Hepatocyte (in vitro differentiated cells): Measurements from ENCODE around the gene RAP1GAP2. TPM values are rescaled to one million over a fixed set of nuclear protein-coding genes. Genes with fewer than 3 reads are reported as not detected.
"Not testable (repeated sequence)": the region's sequence is repeated elsewhere in the genome, so short reads cannot be mapped to it uniquely, and the experiment has no call there.

Experiments used
- DNase-seq: peaks from one replicate; pipeline ENCODE4 v3.0.0-alpha.2; 2016; ENCODE audit warnings: low spot score
- H2AFZ ChIP-seq: fragments of 200-600 bp; sonication (generic); 2 replicates; pipeline ENCODE4 v1.6.0; 2016; ENCODE audit warnings: antibody characterized with exemption, mild to moderate bottlenecking
- H3K27ac ChIP-seq: fragments of 200-600 bp; sonication (generic); 2 replicates; pipeline ENCODE4 v1.5.1; 2016; ENCODE audit warnings: mild to moderate bottlenecking
- H3K27me3 ChIP-seq: fragments of 200-600 bp; sonication (generic); 2 replicates; pipeline ENCODE4 v1.6.1; 2016
- H3K36me3 ChIP-seq: fragments of 200-600 bp; sonication (generic); replicated peaks from 2 replicates; pipeline ENCODE4 v1.5.1; 2016; ENCODE audit warnings: low read depth; ENCODE audit not compliant: insufficient read depth
- H3K4me1 ChIP-seq: fragments of 200-600 bp; sonication (generic); 2 replicates; pipeline ENCODE4 v1.5.1; 2016; ENCODE audit warnings: mild to moderate bottlenecking, moderate library complexity; ENCODE audit not compliant: insufficient read depth
- H3K4me2 ChIP-seq: fragments of 200-600 bp; sonication (generic); 2 replicates; pipeline ENCODE4 v1.6.0; 2016
- H3K4me3 ChIP-seq: fragments of 200-600 bp; sonication (generic); 2 replicates; pipeline ENCODE4 v1.5.1; 2016; ENCODE audit warnings: mild to moderate bottlenecking
- H3K79me2 ChIP-seq: fragments of 200-600 bp; sonication (generic); 2 replicates; pipeline ENCODE4 v1.6.0; 2017; ENCODE audit warnings: mild to moderate bottlenecking
- H3K9me2 ChIP-seq: fragments of 200-600 bp; sonication (generic); replicated peaks from 2 replicates; pipeline ENCODE4 v1.6.0; 2017; ENCODE audit warnings: mild to moderate bottlenecking; ENCODE audit not compliant: insufficient read depth
- H3K9me3 ChIP-seq: fragments of 200-600 bp; sonication (generic); 2 replicates; pipeline ENCODE4 v1.5.1; 2016; ENCODE audit warnings: low read depth, mild to moderate bottlenecking
- H4K20me1 ChIP-seq: fragments of 200-600 bp; sonication (generic); 2 replicates; pipeline ENCODE4 v1.6.0; 2016; ENCODE audit warnings: mild to moderate bottlenecking; ENCODE audit not compliant: insufficient read depth, poor library complexity, severe bottlenecking
- CTCF ChIP-seq: fragments of 200-600 bp; sonication (generic); IDR thresholded peaks from 2 replicates; pipeline ENCODE4 v1.5.1; 2016; ENCODE audit warnings: antibody characterized with exemption, mild to moderate bottlenecking; ENCODE audit not compliant: poor library complexity
- EZH2 ChIP-seq: fragments of 200-600 bp; sonication (generic); IDR thresholded peaks from 2 replicates; pipeline ENCODE4 v1.6.1; 2016; ENCODE audit warnings: antibody characterized with exemption, mild to moderate bottlenecking, borderline replicate concordance
- EZH2phosphoT487 ChIP-seq: fragments of 200-600 bp; sonication (generic); IDR thresholded peaks from one replicate; pipeline ENCODE4 v1.6.1; 2018; ENCODE audit warnings: antibody characterized with exemption, mild to moderate bottlenecking, low read depth, moderate library complexity; ENCODE audit not compliant: unreplicated experiment, severe bottlenecking
- WGBS: methylation state at CpG from one replicate; pipeline ENCODE4 v1.1.6; 2016; ENCODE audit warnings: low lambda C conversion rate; ENCODE audit errors: missing lambda C conversion rate; 5-methylcytosine and 5-hydroxymethylcytosine counted together
- polyA plus RNA-seq: library from polyadenylated mRNA; unstranded; fragments of >200 nt; fragmentation: Nextera tagmentation; extraction: Ambion mirVana; gene quantifications from 2 replicates; pipeline ENCODE4 v1.2.1, GENCODE V29; 2016
- total RNA-seq: library from RNA; depleted of rRNA; stranded (reverse); fragments of >200 nt; gene quantifications from 2 replicates; pipeline ENCODE4 v1.2.3, GENCODE V29; 2014

The RAP1GAP2 gene
- total and polyA plus RNA-seq, 2 experiments from 2014 or later = 3.0 to 10.0 TPM

- 4% methylated on average over 50 of the region's 50 CpGs for WGBS
These were observed 252.7 kb downstream of the RAP1GAP2 start for GRCh38 chr17:3048727-3049471.

GRCh38 chr17:3049705-3050295 lies 253.6 kb downstream of the RAP1GAP2 start:
- Histone ChIP-seq H2AFZ (peak overlapping the region; percentile 87), H3K9me2 (no peaks in the 10 kb centered on the region), H3K4me1 (peaks cover 5% of the 10 kb centered on the region), H4K20me1 (no peaks in the 10 kb centered on the region), H3K27me3 (no peaks in the 10 kb centered on the region), H3K27ac (no peak overlapping the region), H3K4me3 (peak overlapping the region; percentile 59), H3K79me2 (no peaks in the 10 kb centered on the region), H3K36me3 (no peaks in the 10 kb centered on the region), H3K9me3 (no peaks in the 10 kb centered on the region), H3K4me2 (peak overlapping the region; percentile 80)
- no peak for DNase-seq
- TF ChIP-seq EZH2phosphoT487 = no peak
- TF ChIP-seq CTCF = no peak
- no peak for TF ChIP-seq EZH2
- 91% methylated on average over 8 of the region's 8 CpGs for whole genome bisulfite sequencing

More at GRCh38 chr17:3048727-3049471, 252.7 kb downstream of the RAP1GAP2 start:
- Histone ChIP-seq H3K36me3 (no peaks in the 10 kb centered on the region), H2AFZ (peak overlapping the region; percentile 87), H3K9me3 (no peaks in the 10 kb centered on the region), H3K27ac (peak overlapping the region; percentile 65), H3K4me1 (peaks cover 5% of the 10 kb centered on the region), H3K4me2 (peak overlapping the region; percentile 80), H3K4me3 (peak overlapping the region; percentile 59), H4K20me1 (no peaks in the 10 kb centered on the region), H3K27me3 (no peaks in the 10 kb centered on the region), H3K79me2 (no peaks in the 10 kb centered on the region), H3K9me2 (no peaks in the 10 kb centered on the region)
- TF ChIP-seq CTCF (peak; percentile 87), EZH2 (no peak)
- DNase-seq = peak; percentile 97

- not testable (repeated sequence) for DNase-seq, H3K27me3 ChIP-seq, H3K36me3 ChIP-seq, H3K27ac ChIP-seq, H3K79me2 ChIP-seq, H3K4me2 ChIP-seq, H3K4me3 ChIP-seq, H3K4me1 ChIP-seq, H4K20me1 ChIP-seq, H3K9me2 ChIP-seq, H2AFZ ChIP-seq, H3K9me3 ChIP-seq
- WGBS = 100% methylated on average over 1 of the region's 2 CpGs
These were observed 258.6 kb downstream of the RAP1GAP2 start for GRCh38 chr17:3054868-3055267.

- not testable (repeated sequence) for H3K4me2 ChIP-seq, DNase-seq, H3K27ac ChIP-seq, H3K9me2 ChIP-seq, H3K79me2 ChIP-seq, H3K9me3 ChIP-seq, H3K36me3 ChIP-seq, H3K4me3 ChIP-seq, H3K27me3 ChIP-seq, H4K20me1 ChIP-seq, H2AFZ ChIP-seq, H3K4me1 ChIP-seq
- WGBS = 81% methylated on average over 8 of the region's 8 CpGs
These were observed 266.7 kb downstream of the RAP1GAP2 start for GRCh38 chr17:3062824-3063377.

GRCh38 chr17:3063507-3063906 lies 267.3 kb downstream of the RAP1GAP2 start, which contains the start of gene OR1D5:
Gene OR1D5, minus strand, starts transcription at chr17:3063607. Its CDS starts 0 bp downstream, at chr17:3063607.
- H3K9me3 ChIP-seq, H3K27me3 ChIP-seq, H4K20me1 ChIP-seq, H3K4me1 ChIP-seq, H3K4me3 ChIP-seq, DNase-seq, H3K36me3 ChIP-seq, H3K79me2 ChIP-seq, H2AFZ ChIP-seq, H3K9me2 ChIP-seq, H3K4me2 ChIP-seq, H3K27ac ChIP-seq: not testable (repeated sequence)
- 60% methylated on average over 2 of the region's 2 CpGs for WGBS

- H3K9me2 ChIP-seq, H3K79me2 ChIP-seq, H3K27me3 ChIP-seq, H2AFZ ChIP-seq, H3K4me3 ChIP-seq, H3K4me1 ChIP-seq, H4K20me1 ChIP-seq, H3K4me2 ChIP-seq, H3K36me3 ChIP-seq, DNase-seq, H3K27ac ChIP-seq, H3K9me3 ChIP-seq: not testable (repeated sequence)
- WGBS = 80% methylated on average over 1 of the region's 1 CpG
These were observed 269.0 kb downstream of the RAP1GAP2 start for GRCh38 chr17:3065192-3065591.
